Measurements from ENCODE around the gene E4F1.

The E4F1 gene

GRCh38 chr16:2206780-2207433, 16.5 kb upstream of the E4F1 start:
- DNase-seq (ENCODE audit: low read depth): no peak

GRCh38 chr16:2207872-2208271, 15.5 kb upstream of the E4F1 start:
- DNase-seq (ENCODE audit: low read depth): no peak

- DNase-seq (ENCODE audit: low read depth): no peak
Measured at GRCh38 chr16:2208308-2208707, 15.1 kb upstream of the E4F1 start.

GRCh38 chr16:2208772-2209171, 14.6 kb upstream of the E4F1 start:
- no peak for DNase-seq (ENCODE audit: low read depth)

GRCh38 chr16:2209258-2210008, 14.0 kb upstream of the E4F1 start:
- DNase-seq (ENCODE audit: low read depth): no peak

- no peak for DNase-seq (ENCODE audit: low read depth)
Measured at GRCh38 chr16:2210009-2210332, 13.4 kb upstream of the E4F1 start.

GRCh38 chr16:2210386-2211365, 12.7 kb upstream of the E4F1 start, which contains the start of gene BRICD5:
Gene BRICD5 (minus strand): TSS chr16:2210863. CDS start chr16:2210833, 30 bp downstream.
- DNase-seq (ENCODE audit: low read depth): no peak

- no peak for DNase-seq (ENCODE audit: low read depth)
Measured at GRCh38 chr16:2211923-2212347, 11.5 kb upstream of the E4F1 start.

- DNase-seq (ENCODE audit: low read depth): no peak
Measured at GRCh38 chr16:2212362-2213324, 10.7 kb upstream of the E4F1 start.

- no peak for DNase-seq (ENCODE audit: low read depth)
Measured at GRCh38 chr16:2213817-2214718, 9.3 kb upstream of the E4F1 start.

- no peak for DNase-seq (ENCODE audit: low read depth)
Measured at GRCh38 chr16:2214719-2214968, 8.7 kb upstream of the E4F1 start, which contains the start of gene PGP. Gene PGP (minus strand): TSS chr16:2214840. CDS start chr16:2214777, 63 bp downstream.

- DNase-seq (ENCODE audit: low read depth): no peak
Measured at GRCh38 chr16:2216330-2216729, 7.1 kb upstream of the E4F1 start.

GRCh38 chr16:2223942-2224486, 623 bp downstream of the E4F1 start:
- DNase-seq (ENCODE audit: low read depth): no peak

GRCh38 chr16:2226245-2226793, 2.9 kb downstream of the E4F1 start:
- DNase-seq (ENCODE audit: low read depth): no peak

- no peak for DNase-seq (ENCODE audit: low read depth)
Measured at GRCh38 chr16:2226918-2227317, 3.5 kb downstream of the E4F1 start.

GRCh38 chr16:2228161-2228824, 4.9 kb downstream of the E4F1 start:
- DNase-seq (ENCODE audit: low read depth): no peak

- DNase-seq (ENCODE audit: low read depth): no peak
Measured at GRCh38 chr16:2229091-2229490, 5.7 kb downstream of the E4F1 start.

GRCh38 chr16:2229632-2230250, 6.3 kb downstream of the E4F1 start:
- no peak for DNase-seq (ENCODE audit: low read depth)

- no peak for DNase-seq (ENCODE audit: low read depth)
Measured at GRCh38 chr16:2230376-2230775, 7.0 kb downstream of the E4F1 start.

Measured in stimulated activated CD8-positive, alpha-beta memory T cell treated with anti-CD3 and anti-CD28 coated beads, Interleukin-15, amount 100 ng/mL, for 24 hours (primary cell).